ENCODE data around the gene ARID1B. TPM values are rescaled to one million over a fixed set of nuclear protein-coding genes. Genes with fewer than 3 reads are reported as not detected.

The ARID1B gene
- polyA plus RNA-seq, 1 experiment: 17.0 TPM

GRCh38 chr6:156832669-156833068 is 55.5 kb downstream of the ARID1B start:
- Histone ChIP-seq H3K27me3 (ENCODE audit: control insufficient read depth, insufficient read depth, low read length) (no peaks in the 10 kb centered on the region), H3K4me3 (ENCODE audit: low read depth, low read length) (no peak overlapping the region), H3K36me3 (ENCODE audit: control insufficient read depth, insufficient read depth, low read length) (peaks cover 1% of the 10 kb centered on the region; the same call in 1 of the 2 replicates)
- CTCF ChIA-PET: interaction anchor here (1.6 kb wide), 1 partner anchor 35 kb away, joined by 3 read pairs; no protein-coding TSS in a partner anchor
- POLR2A ChIA-PET: no interaction called here
- TF ChIP-seq CTCF (IDR thresholded peaks at IDR 0.05; ENCODE audit: insufficient read depth, low read depth, low read length): no peak
- DNase-seq (ENCODE audit: low read depth): no peak

- no peak for TF ChIP-seq CTCF (IDR thresholded peaks at IDR 0.05; ENCODE audit: insufficient read depth, low read depth, low read length)
- H3K27me3 ChIP-seq (ENCODE audit: control insufficient read depth, insufficient read depth, low read length): no peaks in the 10 kb centered on the region
- DNase-seq (ENCODE audit: low read depth): no peak
- POLR2A ChIA-PET: no interaction called here
- H3K4me3 ChIP-seq (ENCODE audit: low read depth, low read length): no peak overlapping the region
- CTCF ChIA-PET: interaction anchor here (1.6 kb wide), 1 partner anchor 34 kb away, joined by 3 read pairs; no protein-coding TSS in a partner anchor
- peaks cover 1% of the 10 kb centered on the region; the same call in 1 of the 2 replicates for H3K36me3 ChIP-seq (ENCODE audit: control insufficient read depth, insufficient read depth, low read length)
Measured at GRCh38 chr6:156833755-156834154, 56.6 kb downstream of the ARID1B start.

- Histone ChIP-seq H3K27me3 (ENCODE audit: control insufficient read depth, insufficient read depth, low read length) (no peaks in the 10 kb centered on the region), H3K36me3 (ENCODE audit: control insufficient read depth, insufficient read depth, low read length) (no peaks in the 10 kb centered on the region; the same call in 1 of the 2 replicates), H3K4me3 (ENCODE audit: low read depth, low read length) (no peak overlapping the region)
- TF ChIP-seq CTCF (IDR thresholded peaks at IDR 0.05; ENCODE audit: insufficient read depth, low read depth, low read length): no peak
- CTCF ChIA-PET: no interaction called here
- no peak for DNase-seq (ENCODE audit: low read depth)
- POLR2A ChIA-PET: no interaction called here
Measured at GRCh38 chr6:156839129-156839528, 62.0 kb downstream of the ARID1B start.

GRCh38 chr6:156839591-156840001 is 62.4 kb downstream of the ARID1B start:
- no peaks in the 10 kb centered on the region; the same call in 1 of the 2 replicates for H3K36me3 ChIP-seq (ENCODE audit: control insufficient read depth, insufficient read depth, low read length)
- no peak overlapping the region for H3K4me3 ChIP-seq (ENCODE audit: low read depth, low read length)
- ChIA-PET CTCF (no interaction called here), POLR2A (no interaction called here)
- DNase-seq (ENCODE audit: low read depth): no peak
- no peaks in the 10 kb centered on the region for H3K27me3 ChIP-seq (ENCODE audit: control insufficient read depth, insufficient read depth, low read length)
- no peak for TF ChIP-seq CTCF (IDR thresholded peaks at IDR 0.05; ENCODE audit: insufficient read depth, low read depth, low read length)

- ChIA-PET CTCF (no interaction called here), POLR2A (no interaction called here)
- H3K4me3 ChIP-seq (ENCODE audit: low read depth, low read length): no peak overlapping the region
- H3K36me3 ChIP-seq (ENCODE audit: control insufficient read depth, insufficient read depth, low read length): no peaks in the 10 kb centered on the region; the same call in 1 of the 2 replicates
- DNase-seq (ENCODE audit: low read depth): no peak
- no peak for TF ChIP-seq CTCF (IDR thresholded peaks at IDR 0.05; ENCODE audit: insufficient read depth, low read depth, low read length)
- no peaks in the 10 kb centered on the region for H3K27me3 ChIP-seq (ENCODE audit: control insufficient read depth, insufficient read depth, low read length)
Measured at GRCh38 chr6:156840136-156840535, 63.0 kb downstream of the ARID1B start.

Data from BJ (cell line).